ENCODE data around the gene HAUS7. TPM values are rescaled to one million over a fixed set of nuclear protein-coding genes. Genes with fewer than 3 reads are reported as not detected.

HAUS7 gene
- total RNA-seq, 2 experiments from 2014 or later, result 42.5 to 47.9 TPM

DNA sequence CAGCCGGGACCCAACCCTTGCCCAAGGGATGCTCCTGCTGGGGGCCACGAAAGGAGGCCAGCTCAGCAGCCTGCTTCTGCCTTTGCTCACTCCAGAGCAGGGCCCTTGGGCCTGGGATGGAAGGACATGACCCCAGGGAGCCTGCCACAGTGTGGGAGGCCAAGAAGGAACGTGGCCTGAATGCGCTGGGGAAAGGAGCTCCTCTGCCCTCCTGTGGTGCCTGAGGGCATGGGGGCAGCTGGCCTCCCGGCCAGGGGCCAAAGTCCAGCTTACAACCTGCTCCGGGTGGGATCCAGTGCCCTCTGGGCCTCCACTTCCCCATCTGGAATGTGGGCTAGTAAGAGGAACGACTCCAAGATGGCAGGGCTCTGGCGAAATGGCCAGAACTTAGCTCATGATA lies 45.1 kb upstream of the HAUS7 start:
- no peaks in the 10 kb centered on the region for H3K9me2 ChIP-seq (ENCODE audit: insufficient read depth, low read length)
- ChIA-PET CTCF (ENCODE audit: unreplicated experiment) (no interaction called here), POLR2A (no interaction called here)
- no peaks in the 10 kb centered on the region for H3K36me3 ChIP-seq (ENCODE audit: insufficient read depth, low read length)
- intact Hi-C loops (cut with micrococcal nuclease; ENCODE audit: unreplicated experiment), result no loop called here
- no peak overlapping the region for H2AFZ ChIP-seq (ENCODE audit: low read length)
- H3K4me1 ChIP-seq (ENCODE audit: insufficient read depth, low read length, poor library complexity, severe bottlenecking), result no peaks in the 10 kb centered on the region
- H3K27ac ChIP-seq (ENCODE audit: low read depth, low read length, poor library complexity, severe bottlenecking), result no peak overlapping the region
- no TSS peak for BruUV-seq (replicated peaks)
- H3K4me2 ChIP-seq (ENCODE audit: low read length), result no peak overlapping the region
- no peak for TF ChIP-seq EZH2phosphoT487 (IDR thresholded peaks at IDR 0.05; ENCODE audit: borderline replicate concordance, low read depth, low read length)
- TF ChIP-seq, protein P1, sequence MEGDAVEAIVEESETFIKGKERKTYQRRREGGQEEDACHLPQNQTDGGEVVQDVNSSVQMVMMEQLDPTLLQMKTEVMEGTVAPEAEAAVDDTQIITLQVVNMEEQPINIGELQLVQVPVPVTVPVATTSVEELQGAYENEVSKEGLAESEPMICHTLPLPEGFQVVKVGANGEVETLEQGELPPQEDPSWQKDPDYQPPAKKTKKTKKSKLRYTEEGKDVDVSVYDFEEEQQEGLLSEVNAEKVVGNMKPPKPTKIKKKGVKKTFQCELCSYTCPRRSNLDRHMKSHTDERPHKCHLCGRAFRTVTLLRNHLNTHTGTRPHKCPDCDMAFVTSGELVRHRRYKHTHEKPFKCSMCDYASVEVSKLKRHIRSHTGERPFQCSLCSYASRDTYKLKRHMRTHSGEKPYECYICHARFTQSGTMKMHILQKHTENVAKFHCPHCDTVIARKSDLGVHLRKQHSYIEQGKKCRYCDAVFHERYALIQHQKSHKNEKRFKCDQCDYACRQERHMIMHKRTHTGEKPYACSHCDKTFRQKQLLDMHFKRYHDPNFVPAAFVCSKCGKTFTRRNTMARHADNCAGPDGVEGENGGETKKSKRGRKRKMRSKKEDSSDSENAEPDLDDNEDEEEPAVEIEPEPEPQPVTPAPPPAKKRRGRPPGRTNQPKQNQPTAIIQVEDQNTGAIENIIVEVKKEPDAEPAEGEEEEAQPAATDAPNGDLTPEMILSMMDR (conservative IDR thresholded peaks at IDR 0.05; ENCODE audit: low read length), result no peak
- H3K4me3 ChIP-seq (ENCODE audit: low read depth, low read length, poor library complexity, severe bottlenecking), result no peak overlapping the region
- no peaks in the 10 kb centered on the region for H3K79me2 ChIP-seq (ENCODE audit: insufficient read depth, low read depth, low read length)
- no peaks in the 10 kb centered on the region for H3K9me3 ChIP-seq (ENCODE audit: low read length)
- no peaks in the 10 kb centered on the region for H4K20me1 ChIP-seq (ENCODE audit: insufficient read depth, low read length)
- no peak for DNase-seq (ENCODE audit: low spot score)

DNA sequence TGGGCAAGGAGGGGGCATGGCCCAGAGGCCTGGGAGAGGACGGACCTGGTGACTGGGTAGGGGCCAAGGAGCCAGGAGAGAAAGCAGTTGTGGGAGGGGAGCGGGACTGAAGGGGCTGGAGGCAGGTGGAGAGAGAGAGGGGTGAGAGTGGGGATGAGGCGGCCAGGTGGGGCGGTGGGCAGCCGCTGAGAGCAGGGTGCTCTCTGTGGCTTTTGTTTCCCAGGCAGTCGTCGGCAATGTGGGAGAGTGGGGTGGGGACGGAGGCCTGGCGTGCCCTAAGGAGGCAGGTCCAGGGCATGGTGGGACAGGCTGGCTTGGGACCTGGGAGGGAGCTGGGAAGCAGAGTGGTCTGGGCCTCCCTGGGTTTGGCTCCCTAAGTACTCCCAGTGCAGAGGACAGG lies 43.9 kb upstream of the HAUS7 start:
- Histone ChIP-seq H3K27ac (ENCODE audit: low read depth, low read length, poor library complexity, severe bottlenecking) (no peak overlapping the region), H3K79me2 (ENCODE audit: insufficient read depth, low read depth, low read length) (no peaks in the 10 kb centered on the region), H3K9me3 (ENCODE audit: low read length) (no peaks in the 10 kb centered on the region), H3K4me1 (ENCODE audit: insufficient read depth, low read length, poor library complexity, severe bottlenecking) (no peaks in the 10 kb centered on the region), H3K36me3 (ENCODE audit: insufficient read depth, low read length) (no peaks in the 10 kb centered on the region), H4K20me1 (ENCODE audit: insufficient read depth, low read length) (no peaks in the 10 kb centered on the region), H2AFZ (ENCODE audit: low read length) (no peak overlapping the region), H3K9me2 (ENCODE audit: insufficient read depth, low read length) (no peaks in the 10 kb centered on the region), H3K4me2 (ENCODE audit: low read length) (no peak overlapping the region), H3K4me3 (ENCODE audit: low read depth, low read length, poor library complexity, severe bottlenecking) (no peak overlapping the region)
- no peak for TF ChIP-seq EZH2phosphoT487 (IDR thresholded peaks at IDR 0.05; ENCODE audit: borderline replicate concordance, low read depth, low read length)
- TF ChIP-seq, protein P1 (conservative IDR thresholded peaks at IDR 0.05; ENCODE audit: low read length), result no peak
- intact Hi-C loops (cut with micrococcal nuclease; ENCODE audit: unreplicated experiment), result no loop called here
- ChIA-PET CTCF (ENCODE audit: unreplicated experiment) (no interaction called here), POLR2A (no interaction called here)
- no TSS peak for BruUV-seq (replicated peaks)
- no peak for DNase-seq (ENCODE audit: low spot score)

DNA sequence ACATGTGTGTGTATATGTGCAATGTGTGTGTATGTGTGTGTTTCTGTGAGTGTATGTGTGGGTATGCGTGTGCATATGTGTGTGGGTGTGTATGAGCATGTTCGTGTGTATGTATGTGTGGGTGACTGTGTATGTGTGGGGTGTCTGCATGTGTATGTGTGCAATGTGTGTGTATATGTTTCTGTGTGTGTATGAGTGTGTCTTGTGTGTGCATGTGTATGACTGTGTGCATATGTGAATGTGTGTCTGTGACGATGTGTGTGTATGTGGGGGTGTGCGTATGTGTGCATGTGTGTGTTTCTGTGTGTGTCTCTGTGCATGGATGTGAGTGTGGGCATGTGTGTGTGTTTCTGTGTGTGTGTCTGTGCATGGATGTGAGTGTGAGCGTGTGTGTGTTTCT lies 42.9 kb upstream of the HAUS7 start:
- no peak overlapping the region for H2AFZ ChIP-seq (ENCODE audit: low read length)
- ChIA-PET POLR2A (no interaction called here), CTCF (ENCODE audit: unreplicated experiment) (no interaction called here)
- H3K9me3 ChIP-seq (ENCODE audit: low read length), result no peaks in the 10 kb centered on the region
- H3K79me2 ChIP-seq (ENCODE audit: insufficient read depth, low read depth, low read length), result no peaks in the 10 kb centered on the region
- BruUV-seq (replicated peaks), result no TSS peak
- no peaks in the 10 kb centered on the region for H4K20me1 ChIP-seq (ENCODE audit: insufficient read depth, low read length)
- TF ChIP-seq, protein P1 (conservative IDR thresholded peaks at IDR 0.05; ENCODE audit: low read length), result no peak
- no peak overlapping the region for H3K4me3 ChIP-seq (ENCODE audit: low read depth, low read length, poor library complexity, severe bottlenecking)
- no peaks in the 10 kb centered on the region for H3K36me3 ChIP-seq (ENCODE audit: insufficient read depth, low read length)
- H3K9me2 ChIP-seq (ENCODE audit: insufficient read depth, low read length), result no peaks in the 10 kb centered on the region
- H3K4me2 ChIP-seq (ENCODE audit: low read length), result no peak overlapping the region
- no peak overlapping the region for H3K27ac ChIP-seq (ENCODE audit: low read depth, low read length, poor library complexity, severe bottlenecking)
- DNase-seq (ENCODE audit: low spot score), result no peak
- intact Hi-C loops (cut with micrococcal nuclease; ENCODE audit: unreplicated experiment), result no loop called here
- H3K4me1 ChIP-seq (ENCODE audit: insufficient read depth, low read length, poor library complexity, severe bottlenecking), result no peaks in the 10 kb centered on the region
